HG03060 (cell line): Measurements from ENCODE around the gene NSG2.
"Not testable (repeated sequence)": the region's sequence is repeated elsewhere in the genome, so short reads cannot be mapped to it uniquely, and the experiment has no call there.

ENCODE experiments used
- ATAC-seq: cut with Tn5 transposase; IDR thresholded peaks from one replicate; pipeline ENCODE4 v1.9.1; 2021; ENCODE audit warnings: low read depth, moderate number of reproducible peaks; ENCODE audit not compliant: unreplicated experiment

NSG2 gene

DNA sequence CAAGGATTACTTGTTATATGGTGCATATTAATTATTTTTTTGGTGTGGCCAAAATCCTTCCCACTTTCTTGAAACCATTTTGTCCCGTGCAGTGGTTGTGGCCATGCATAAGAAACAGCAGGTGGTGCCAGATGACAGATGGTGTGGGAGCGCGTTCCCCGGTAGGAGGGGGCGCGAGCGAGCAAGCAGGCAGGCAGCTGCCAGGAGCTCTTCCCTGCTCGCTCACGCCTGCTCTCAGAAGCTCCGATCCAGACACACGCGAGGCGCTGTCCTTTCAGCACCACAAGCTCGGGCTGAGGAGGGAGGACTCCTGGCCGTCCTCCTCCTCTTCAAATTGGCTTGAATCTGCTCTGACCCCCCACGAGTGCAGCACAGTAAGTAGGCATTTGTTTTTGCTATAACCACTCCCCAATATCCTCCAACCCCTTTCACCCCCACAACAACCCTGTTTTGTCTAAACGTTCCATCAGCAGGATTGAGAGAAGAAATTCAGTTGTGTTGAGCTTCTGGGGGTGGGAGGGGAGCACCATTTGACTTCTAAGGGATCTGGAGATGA lies at the start of gene NSG2:
Gene NSG2 (plus strand): TSS at position 237 of the 556 bp plus-strand sequence. CDS start 1,050 bp downstream, outside the sequence.
- peak; percentile 73 for ATAC-seq

DNA sequence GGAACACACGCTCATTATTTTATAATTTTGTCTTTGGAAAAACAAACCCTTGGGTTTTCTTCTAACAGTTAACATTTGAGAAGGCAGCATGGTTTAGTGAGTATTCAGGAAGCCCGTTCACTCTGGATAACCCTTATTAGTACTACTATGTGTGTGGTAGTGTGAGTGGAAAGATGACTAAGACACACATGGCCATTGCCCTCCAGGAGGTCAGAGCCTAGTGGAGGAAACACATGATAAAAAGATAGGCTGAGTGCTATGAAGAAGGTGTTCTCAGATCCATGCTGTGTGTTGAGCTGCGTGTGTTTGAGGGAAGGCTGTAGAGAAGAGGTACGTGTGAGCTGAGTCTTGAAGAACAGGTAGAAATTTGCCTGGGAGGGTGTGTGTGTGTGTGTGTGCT lies 48.2 kb upstream of the NSG2 start:
- no peak for ATAC-seq

GRCh38 chr5:173998531-173998930 lies 47.0 kb upstream of the NSG2 start:
- ATAC-seq = no peak

DNA sequence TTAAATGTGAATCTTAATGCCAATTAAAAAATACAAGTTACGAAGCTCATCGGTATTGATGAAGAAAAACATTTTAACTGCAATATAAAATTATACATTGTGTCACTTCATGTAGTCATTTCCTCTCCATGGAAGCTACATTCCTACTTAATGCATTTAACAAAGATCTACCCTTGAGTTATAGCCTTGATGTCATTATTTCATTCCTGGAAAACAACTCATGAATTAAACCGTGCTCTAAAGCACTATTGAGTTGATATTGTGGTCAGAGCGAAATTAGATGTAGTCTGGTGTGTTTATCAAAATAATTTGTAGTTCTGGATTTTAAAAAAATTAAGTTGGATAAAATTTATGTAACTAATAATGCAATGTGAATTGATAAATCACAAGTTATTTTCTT lies 45.4 kb upstream of the NSG2 start:
- ATAC-seq = no peak

DNA sequence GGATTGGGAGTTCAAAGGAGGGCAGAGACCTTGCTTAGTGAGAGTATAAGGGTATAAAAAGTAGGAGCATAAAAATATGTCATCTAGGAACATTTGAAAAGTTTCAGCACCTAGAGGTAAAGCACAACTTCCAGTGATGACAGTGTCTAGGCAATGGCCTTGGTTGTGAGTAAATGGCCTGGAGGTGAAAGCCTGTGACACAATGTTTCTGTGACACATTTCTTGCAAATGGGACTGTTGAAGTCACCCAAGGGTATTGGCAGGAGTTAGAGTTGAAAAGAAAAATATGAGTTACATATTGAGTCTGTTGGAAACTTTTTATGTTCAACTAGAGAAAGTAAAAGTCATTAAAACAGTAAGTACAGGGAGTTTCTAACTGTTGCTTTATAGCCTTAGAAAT lies 41.7 kb upstream of the NSG2 start:
- ATAC-seq = no peak

DNA sequence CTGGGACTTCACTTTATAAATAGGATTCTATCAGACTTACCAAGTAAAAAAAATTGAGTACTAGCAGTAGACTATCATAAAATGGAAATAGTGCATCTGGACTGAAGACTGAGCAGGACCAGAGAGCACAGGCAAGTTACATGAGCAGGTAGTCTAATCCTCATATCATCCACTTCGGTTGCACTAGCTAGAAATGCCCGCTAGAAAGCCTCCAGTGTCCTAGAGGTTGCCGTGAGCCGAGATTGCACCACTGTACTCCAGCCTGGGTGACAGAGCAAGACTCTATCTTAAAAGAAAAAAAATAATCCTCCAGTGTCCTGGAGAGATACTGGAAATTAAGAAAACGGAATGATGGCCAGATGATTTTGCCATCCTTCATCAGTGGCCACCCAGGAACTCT lies 36.6 kb upstream of the NSG2 start:
- no peak for ATAC-seq

DNA sequence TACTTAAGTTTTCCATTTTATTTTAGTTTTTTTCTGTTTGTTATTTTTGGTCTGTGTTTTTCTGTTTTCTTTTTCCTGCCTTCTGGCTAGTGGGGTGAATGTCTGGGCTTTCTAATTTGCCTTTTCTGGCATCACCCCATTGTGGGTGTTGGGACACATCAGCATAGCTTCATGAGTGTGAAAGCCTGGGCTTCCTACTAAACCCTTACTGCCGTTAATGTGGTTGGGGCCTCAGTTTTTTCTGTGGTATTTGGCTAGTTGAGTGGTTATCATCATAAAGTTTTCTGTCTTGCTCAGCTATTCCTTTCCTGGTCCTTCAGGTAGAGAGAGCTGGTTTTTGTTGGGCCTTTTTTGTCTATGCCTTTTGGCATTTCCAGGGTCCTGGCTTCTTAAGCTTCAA lies 35.1 kb upstream of the NSG2 start:
- no peak for ATAC-seq

GRCh38 chr5:174011441-174011840 lies 34.1 kb upstream of the NSG2 start:
- ATAC-seq = no peak

DNA sequence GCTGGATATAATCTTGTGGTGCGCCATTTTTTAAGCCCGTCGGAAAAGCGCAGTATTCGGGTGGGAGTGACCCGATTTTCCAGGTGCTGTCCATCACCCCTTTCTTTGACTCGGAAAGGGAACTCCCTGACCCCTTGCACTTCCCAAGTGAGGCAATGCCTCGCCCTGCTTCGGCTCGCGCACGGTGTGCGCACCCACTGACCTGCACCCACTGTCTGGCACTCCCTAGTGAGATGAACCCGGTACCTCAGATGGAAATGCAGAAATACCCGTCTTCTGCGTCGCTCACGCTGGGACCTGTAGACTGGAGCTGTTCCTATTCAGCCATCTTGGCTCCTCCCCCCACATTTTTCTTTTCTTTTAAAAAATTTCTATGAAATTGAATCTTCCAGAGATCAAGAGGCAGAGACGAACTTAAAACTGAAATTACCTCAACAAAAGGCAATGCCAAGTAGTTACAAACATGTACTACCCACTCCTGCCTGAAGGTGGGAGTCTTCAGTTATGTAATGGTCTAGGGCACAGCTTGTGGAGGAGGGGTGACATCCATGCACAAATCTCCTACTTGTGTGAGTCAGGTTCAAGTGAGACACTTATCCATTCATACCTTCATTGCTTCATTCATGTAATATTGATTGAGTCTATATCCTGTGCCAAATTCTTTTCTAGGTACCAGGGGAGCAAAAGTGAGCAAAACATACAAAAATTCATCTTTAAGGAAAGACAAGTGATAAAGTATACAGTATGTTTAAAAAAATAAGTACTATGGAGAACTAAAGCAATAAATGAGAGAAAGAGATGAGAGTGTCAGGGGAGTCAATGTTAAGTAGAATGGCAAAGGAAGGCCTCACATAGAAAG lies 25.2 kb upstream of the NSG2 start:
- ATAC-seq = not testable (repeated sequence)

GRCh38 chr5:174020928-174021304 lies 24.6 kb upstream of the NSG2 start:
- ATAC-seq = no peak

DNA sequence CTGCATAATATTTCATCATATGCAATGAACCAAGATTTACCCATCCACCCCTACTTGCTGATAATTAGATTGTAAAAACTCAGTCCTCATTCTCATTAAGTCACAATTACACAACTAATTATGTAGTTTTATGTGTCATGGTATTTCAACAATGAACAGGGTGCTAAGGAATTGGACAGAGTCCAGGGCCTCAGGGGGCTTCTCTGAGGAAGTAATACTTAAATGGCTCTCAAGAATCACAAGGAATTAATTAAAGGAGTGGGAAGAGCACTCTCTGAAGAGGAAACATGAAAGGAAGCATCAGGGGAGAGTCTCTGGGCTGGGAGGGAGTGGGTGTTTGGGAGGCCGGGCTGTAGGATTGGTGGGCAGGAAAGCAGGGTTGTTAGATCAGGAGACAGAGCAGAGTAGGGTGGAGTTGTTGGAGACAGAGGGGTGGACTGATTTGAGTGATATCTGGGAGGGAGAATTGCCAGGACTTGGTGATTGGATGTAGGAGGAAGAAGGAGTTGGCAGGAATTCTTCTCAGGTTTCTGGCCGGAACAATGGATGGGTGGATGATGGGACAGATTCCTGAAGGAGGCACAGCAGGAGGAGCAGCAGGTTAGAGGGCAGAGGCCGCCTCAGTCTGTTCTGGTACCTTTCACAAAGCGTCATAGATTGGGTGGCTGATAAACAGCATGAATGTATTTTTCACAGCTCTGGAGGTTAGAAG lies 23.0 kb upstream of the NSG2 start:
- no peak for ATAC-seq

- ATAC-seq = no peak
Observed at GRCh38 chr5:174030286-174030685, 15.2 kb upstream of the NSG2 start.

- ATAC-seq = no peak
Observed at GRCh38 chr5:174044466-174045254, 846 bp upstream of the NSG2 start.

GRCh38 chr5:174046558-174046957 lies 1.1 kb downstream of the NSG2 start:
- ATAC-seq = no peak

- ATAC-seq = no peak
Observed at GRCh38 chr5:174047472-174048099, 2.1 kb downstream of the NSG2 start.

GRCh38 chr5:174052636-174053035 lies 7.1 kb downstream of the NSG2 start:
- no peak for ATAC-seq

GRCh38 chr5:174053905-174054304 lies 8.4 kb downstream of the NSG2 start:
- no peak for ATAC-seq

GRCh38 chr5:174056064-174056847 lies 10.8 kb downstream of the NSG2 start:
- no peak for ATAC-seq

DNA sequence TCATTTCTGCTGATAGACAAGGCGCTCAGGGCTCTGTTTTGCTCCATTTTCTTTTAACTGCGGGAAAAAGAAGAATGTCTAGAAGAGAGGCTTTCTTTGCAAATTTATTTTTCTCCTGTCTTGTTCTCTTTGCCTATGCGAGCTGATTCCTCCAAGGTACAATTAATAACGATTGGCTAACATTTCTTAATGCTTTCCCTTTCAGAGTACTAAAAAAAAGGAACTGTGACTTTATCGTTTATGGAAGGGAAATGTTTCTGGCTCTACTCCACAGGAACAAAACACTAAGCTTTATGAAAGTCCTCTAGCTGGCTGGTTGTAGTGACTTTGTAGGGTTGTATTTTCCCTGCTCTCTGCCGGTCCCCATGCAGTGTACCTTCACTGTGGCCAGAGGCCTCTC lies 11.7 kb downstream of the NSG2 start:
- no peak for ATAC-seq
